Fibroblast of lung (primary cell): ENCODE data around the gene GRWD1. TPM values are rescaled to one million over a fixed set of nuclear protein-coding genes. Genes with fewer than 3 reads are reported as not detected.

Experiments used
- DNase-seq, 2 donors: peaks; one replicate each; pipeline versions ENCODE4 v3.0.0 to v3.0.0-alpha.2; 2010; ENCODE audit warnings: low read depth in 2 of 2
- H2AFZ ChIP-seq: 2 replicates; pipeline ENCODE4 v1.5.1; 2012; ENCODE audit warnings: low read length, control low read depth, inconsistent platforms
- H3K27ac ChIP-seq: 2 replicates; pipeline ENCODE4 v1.5.1; 2011; ENCODE audit warnings: low read length, control low read depth; ENCODE audit not compliant: insufficient read depth
- H3K27me3 ChIP-seq: 2 replicates; pipeline ENCODE4 v1.5.1; 2011; ENCODE audit warnings: mild to moderate bottlenecking, low read length; ENCODE audit not compliant: control insufficient read depth, insufficient read depth
- H3K36me3 ChIP-seq: 2 replicates; pipeline ENCODE4 v1.5.1; 2011; ENCODE audit warnings: low read length; ENCODE audit not compliant: control insufficient read depth, insufficient read depth
- H3K4me1 ChIP-seq: 2 replicates; pipeline ENCODE4 v1.5.1; 2011; ENCODE audit warnings: low read length; ENCODE audit not compliant: control insufficient read depth, insufficient read depth; ENCODE audit errors: extremely low read depth
- H3K4me2 ChIP-seq: 2 replicates; pipeline ENCODE4 v1.5.1; 2011; ENCODE audit warnings: low read length, control low read depth; ENCODE audit not compliant: insufficient read depth; ENCODE audit errors: extremely low read depth
- H3K4me3 ChIP-seq, 4 experiments: fragments of 200-600 bp in 1 of 4; sonication (generic) in 1 of 4; replicated peaks in 1 of 4; 2 replicates each; pipeline ENCODE4 v1.5.1; 2011 to 2016; ENCODE audit warnings: low read length in 4 of 4, low read depth in 3 of 4, mild to moderate bottlenecking in 3 of 4, control low read depth in 2 of 4, inconsistent platforms in 1 of 4, mixed read lengths in 1 of 4; ENCODE audit not compliant: insufficient read depth in 1 of 4; ENCODE audit errors: control extremely low read depth in 1 of 4
- H3K79me2 ChIP-seq: 2 replicates; pipeline ENCODE4 v1.5.1; 2012; ENCODE audit warnings: mild to moderate bottlenecking, low read length, inconsistent platforms; ENCODE audit not compliant: control insufficient read depth, insufficient read depth
- H3K9ac ChIP-seq: 2 replicates; pipeline ENCODE4 v1.5.1; 2011; ENCODE audit warnings: mild to moderate bottlenecking, low read length, control low read depth; ENCODE audit not compliant: insufficient read depth
- H3K9me3 ChIP-seq: 2 replicates; pipeline ENCODE4 v1.5.1; 2012; ENCODE audit warnings: low read depth, low read length; ENCODE audit not compliant: control insufficient read depth, insufficient read depth
- H4K20me1 ChIP-seq: 2 replicates; pipeline ENCODE4 v1.5.1; 2011; ENCODE audit warnings: low read length; ENCODE audit not compliant: control insufficient read depth, insufficient read depth; ENCODE audit errors: extremely low read depth
- EZH2 ChIP-seq: IDR thresholded peaks from 2 replicates; pipeline ENCODE4 v1.5.1; 2012; ENCODE audit warnings: low read length, control low read depth, mild to moderate bottlenecking; ENCODE audit errors: missing control alignments
- polyA plus RNA-seq, 2 donors: library from polyadenylated mRNA; depleted of rRNA in 1 of 2; stranded (reverse) in 1 of 2; unstranded in 1 of 2; fragments of >200 nt; gene quantifications; 2 replicates each; pipeline ENCODE4 v1.2.1, GENCODE V29; 2011 to 2012; ENCODE audit warnings: missing spikeins in 1 of 2
- total RNA-seq: library from RNA; depleted of rRNA; stranded (reverse); fragments of >200 nt; gene quantifications from 2 replicates; pipeline ENCODE4 v1.2.1, GENCODE V29; 2014
- TF ChIP-seq, protein P1 (sequence below), 2 donors: IDR thresholded peaks in 1 of 2; conservative IDR thresholded peaks in 1 of 2; 1 replicate in 1 of 2; 2 replicates in 1 of 2; pipeline ENCODE4 v1.5.1; 2011 to 2012; ENCODE audit warnings: low read length in 2 of 2, control low read depth in 1 of 2, inconsistent platforms in 1 of 2, low read depth in 1 of 2, mild to moderate bottlenecking in 1 of 2

The GRWD1 gene
- total and polyA plus RNA-seq, 2 donors (not counting 1 experiment from before 2014, with no cell fraction given): 9.1 to 14.7 TPM

DNA sequence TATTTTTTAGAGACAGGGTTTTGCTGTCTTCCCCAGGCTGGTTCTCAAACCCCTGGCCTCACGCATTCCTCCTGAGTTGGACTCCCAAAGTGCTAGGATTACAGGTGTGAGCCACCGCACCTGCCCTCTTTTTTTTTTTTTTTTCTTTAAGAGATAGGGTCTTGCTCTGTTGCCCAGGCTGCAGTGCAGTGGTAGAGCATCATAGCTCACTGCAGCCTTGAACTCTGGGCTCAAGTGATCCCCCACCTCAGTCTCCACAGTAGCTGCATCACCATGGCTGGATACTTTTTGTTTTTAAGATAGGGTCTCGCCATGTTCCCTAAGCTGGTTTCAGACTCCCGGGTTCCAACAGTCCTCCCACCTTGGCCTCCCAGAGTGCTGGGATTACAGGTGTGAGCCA lies 11.1 kb downstream of the GRWD1 start:
- no peak overlapping the region for H3K4me2 ChIP-seq
- no peak for DNase-seq
- H3K4me3 ChIP-seq: no peak overlapping the region
- peaks cover 14% of the 10 kb centered on the region for H3K36me3 ChIP-seq
- H3K27ac ChIP-seq: no peak overlapping the region
- H3K79me2 ChIP-seq: no peaks in the 10 kb centered on the region
- H3K9ac ChIP-seq: no peak overlapping the region
- no peaks in the 10 kb centered on the region for H3K9me3 ChIP-seq
- TF ChIP-seq EZH2: no peak
- TF ChIP-seq, protein P1, sequence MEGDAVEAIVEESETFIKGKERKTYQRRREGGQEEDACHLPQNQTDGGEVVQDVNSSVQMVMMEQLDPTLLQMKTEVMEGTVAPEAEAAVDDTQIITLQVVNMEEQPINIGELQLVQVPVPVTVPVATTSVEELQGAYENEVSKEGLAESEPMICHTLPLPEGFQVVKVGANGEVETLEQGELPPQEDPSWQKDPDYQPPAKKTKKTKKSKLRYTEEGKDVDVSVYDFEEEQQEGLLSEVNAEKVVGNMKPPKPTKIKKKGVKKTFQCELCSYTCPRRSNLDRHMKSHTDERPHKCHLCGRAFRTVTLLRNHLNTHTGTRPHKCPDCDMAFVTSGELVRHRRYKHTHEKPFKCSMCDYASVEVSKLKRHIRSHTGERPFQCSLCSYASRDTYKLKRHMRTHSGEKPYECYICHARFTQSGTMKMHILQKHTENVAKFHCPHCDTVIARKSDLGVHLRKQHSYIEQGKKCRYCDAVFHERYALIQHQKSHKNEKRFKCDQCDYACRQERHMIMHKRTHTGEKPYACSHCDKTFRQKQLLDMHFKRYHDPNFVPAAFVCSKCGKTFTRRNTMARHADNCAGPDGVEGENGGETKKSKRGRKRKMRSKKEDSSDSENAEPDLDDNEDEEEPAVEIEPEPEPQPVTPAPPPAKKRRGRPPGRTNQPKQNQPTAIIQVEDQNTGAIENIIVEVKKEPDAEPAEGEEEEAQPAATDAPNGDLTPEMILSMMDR (conservative IDR thresholded peaks at IDR 0.05 in 1 of 2, IDR thresholded peaks at IDR 0.05 in 1 of 2; ENCODE audit: low read depth in 1 of 2, low read length in 2 of 2): no peak
- no peaks in the 10 kb centered on the region for H3K4me1 ChIP-seq
- no peaks in the 10 kb centered on the region for H3K27me3 ChIP-seq
- no peak overlapping the region for H2AFZ ChIP-seq
- H4K20me1 ChIP-seq: no peaks in the 10 kb centered on the region

DNA sequence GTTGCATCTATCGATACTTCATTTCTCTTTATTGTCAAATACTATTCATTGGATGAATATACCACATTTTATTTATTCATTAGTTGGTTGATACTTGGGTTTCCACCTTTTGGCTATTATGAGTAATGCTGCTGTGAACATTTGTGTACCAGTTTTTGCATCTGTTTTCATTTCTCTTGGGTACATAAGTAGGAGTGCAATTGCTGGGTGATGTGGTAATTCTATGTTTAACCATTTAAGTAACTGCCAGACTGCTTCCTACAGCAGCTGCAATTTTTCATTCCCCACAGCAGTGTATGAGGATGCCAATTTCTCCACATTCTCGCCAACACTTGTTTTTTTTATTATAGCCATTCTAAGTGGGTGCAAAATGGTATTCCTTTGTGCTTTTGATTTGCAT lies 12.2 kb downstream of the GRWD1 start:
- no peaks in the 10 kb centered on the region for H4K20me1 ChIP-seq
- DNase-seq: peak in 1 of 2 donors; percentile 65
- H3K4me1 ChIP-seq: no peaks in the 10 kb centered on the region
- no peak overlapping the region for H3K9ac ChIP-seq
- H3K79me2 ChIP-seq: no peaks in the 10 kb centered on the region
- H3K9me3 ChIP-seq: no peaks in the 10 kb centered on the region
- TF ChIP-seq, protein P1 (conservative IDR thresholded peaks at IDR 0.05 in 1 of 2, IDR thresholded peaks at IDR 0.05 in 1 of 2; ENCODE audit: low read depth in 1 of 2, low read length in 2 of 2): no peak
- no peaks in the 10 kb centered on the region for H3K27me3 ChIP-seq
- H2AFZ ChIP-seq: no peak overlapping the region
- H3K4me3 ChIP-seq: no peak overlapping the region
- peaks cover 10% of the 10 kb centered on the region for H3K36me3 ChIP-seq
- no peak overlapping the region for H3K27ac ChIP-seq
- H3K4me2 ChIP-seq: no peak overlapping the region

DNA sequence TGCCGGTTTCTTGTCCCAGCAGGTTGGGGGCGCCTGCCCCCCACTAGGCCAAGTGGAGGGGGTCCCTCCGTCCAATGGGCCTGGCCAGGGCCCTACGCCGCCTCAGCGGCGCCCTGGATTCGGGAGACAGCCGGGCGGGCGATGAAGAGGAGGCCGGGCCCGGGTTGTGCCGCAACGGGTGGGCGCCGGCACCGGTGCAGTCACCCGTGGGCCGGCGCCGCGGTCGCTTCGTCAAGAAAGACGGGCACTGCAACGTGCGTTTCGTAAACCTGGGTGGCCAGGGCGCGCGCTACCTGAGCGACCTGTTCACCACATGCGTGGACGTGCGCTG lies 15.8 kb downstream of the GRWD1 start:
- Histone ChIP-seq H3K27me3 (no peaks in the 10 kb centered on the region), H3K9me3 (no peaks in the 10 kb centered on the region), H3K79me2 (no peaks in the 10 kb centered on the region), H3K4me3 (no peak overlapping the region), H3K4me1 (no peaks in the 10 kb centered on the region), H4K20me1 (no peaks in the 10 kb centered on the region), H2AFZ (no peak overlapping the region), H3K9ac (no peak overlapping the region), H3K4me2 (no peak overlapping the region), H3K36me3 (peaks cover 2% of the 10 kb centered on the region), H3K27ac (no peak overlapping the region)
- TF ChIP-seq EZH2: no peak
- TF ChIP-seq, protein P1 (conservative IDR thresholded peaks at IDR 0.05 in 1 of 2, IDR thresholded peaks at IDR 0.05 in 1 of 2; ENCODE audit: low read depth in 1 of 2, low read length in 2 of 2): no peak
- DNase-seq: no peak
